ENCODE data around the gene INPP5J.

Gene INPP5J

GRCh38 chr22:31133911-31134310 is 11.1 kb downstream of the INPP5J start:
- in situ Hi-C loops (cut with MboI; ENCODE audit: low pct_unique_long_range_greater_than_20kb, low sequenced_read_pairs, unreplicated experiment): no loop called here
- peak; percentile 18 for DNase-seq (ENCODE audit: low spot score)
- TF ChIP-seq CTCF (IDR thresholded peaks at IDR 0.05; ENCODE audit: extremely low read depth, insufficient read depth, missing control alignments): no peak

- peak; percentile 33 for DNase-seq (ENCODE audit: low spot score)
- in situ Hi-C loops (cut with MboI; ENCODE audit: low pct_unique_long_range_greater_than_20kb, low sequenced_read_pairs, unreplicated experiment): no loop called here
These were observed 11.9 kb downstream of the INPP5J start for GRCh38 chr22:31134688-31135087.

GRCh38 chr22:31135706-31136105 is 12.9 kb downstream of the INPP5J start:
- in situ Hi-C loops (cut with MboI; ENCODE audit: low pct_unique_long_range_greater_than_20kb, low sequenced_read_pairs, unreplicated experiment): no loop called here
- no peak for DNase-seq (ENCODE audit: low spot score)
- TF ChIP-seq CTCF (IDR thresholded peaks at IDR 0.05; ENCODE audit: extremely low read depth, insufficient read depth, missing control alignments): no peak

More at GRCh38 chr22:31134688-31135087, 11.9 kb downstream of the INPP5J start:
- TF ChIP-seq CTCF (IDR thresholded peaks at IDR 0.05; ENCODE audit: extremely low read depth, insufficient read depth, missing control alignments): no peak

GRCh38 chr22:31136155-31136554 is 13.4 kb downstream of the INPP5J start:
- no peak for DNase-seq (ENCODE audit: low spot score)
- no peak for TF ChIP-seq CTCF (IDR thresholded peaks at IDR 0.05; ENCODE audit: extremely low read depth, insufficient read depth, missing control alignments)
- in situ Hi-C loops (cut with MboI; ENCODE audit: low pct_unique_long_range_greater_than_20kb, low sequenced_read_pairs, unreplicated experiment): no loop called here

- in situ Hi-C loops (cut with MboI; ENCODE audit: low pct_unique_long_range_greater_than_20kb, low sequenced_read_pairs, unreplicated experiment): no loop called here
- no peak for TF ChIP-seq CTCF (IDR thresholded peaks at IDR 0.05; ENCODE audit: extremely low read depth, insufficient read depth, missing control alignments)
- DNase-seq (ENCODE audit: low spot score): no peak
These were observed 13.9 kb downstream of the INPP5J start for GRCh38 chr22:31136711-31137110.

GRCh38 chr22:31137721-31138120 is 15.0 kb downstream of the INPP5J start:
- no peak for TF ChIP-seq CTCF (IDR thresholded peaks at IDR 0.05; ENCODE audit: extremely low read depth, insufficient read depth, missing control alignments)
- in situ Hi-C loops (cut with MboI; ENCODE audit: low pct_unique_long_range_greater_than_20kb, low sequenced_read_pairs, unreplicated experiment): no loop called here
- DNase-seq (ENCODE audit: low spot score): no peak

GRCh38 chr22:31138126-31138525 is 15.4 kb downstream of the INPP5J start:
- no peak for DNase-seq (ENCODE audit: low spot score)
- no peak for TF ChIP-seq CTCF (IDR thresholded peaks at IDR 0.05; ENCODE audit: extremely low read depth, insufficient read depth, missing control alignments)
- in situ Hi-C loops (cut with MboI; ENCODE audit: low pct_unique_long_range_greater_than_20kb, low sequenced_read_pairs, unreplicated experiment): no loop called here

Measured in GM13977 (cell line).